TTC549 (cell line): ENCODE measurements around the gene PRKCE.

ENCODE experiments used
- FAIRE-seq: peaks from 2 replicates; lab custom pipeline; 2012; peaks lifted over from hg19 to GRCh38; lab: Jason Lieb, UNC

PRKCE gene

GRCh38 chr2:46086578-46087070 lies 435.1 kb downstream of the PRKCE start:
- no peak for FAIRE-seq

DNA sequence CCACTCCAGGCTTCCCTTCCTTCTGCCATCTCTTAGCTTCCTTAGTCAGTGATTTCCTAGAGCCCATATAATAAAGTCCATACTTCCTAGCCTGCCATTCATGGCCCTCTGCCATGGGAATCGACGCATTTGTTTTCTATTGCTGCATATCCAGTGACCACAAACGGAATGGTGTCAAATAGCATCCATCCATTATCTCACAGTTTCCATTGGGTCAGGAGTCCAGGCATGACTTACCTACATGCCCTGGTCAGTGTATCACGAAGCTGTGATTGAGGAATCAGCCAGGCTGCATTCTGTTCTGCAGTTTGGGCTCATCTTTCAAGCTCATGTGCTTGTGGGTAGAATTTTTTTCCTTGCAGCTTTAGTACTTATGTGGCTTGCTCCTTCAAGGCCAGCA lies 436.0 kb downstream of the PRKCE start:
- no peak for FAIRE-seq

DNA sequence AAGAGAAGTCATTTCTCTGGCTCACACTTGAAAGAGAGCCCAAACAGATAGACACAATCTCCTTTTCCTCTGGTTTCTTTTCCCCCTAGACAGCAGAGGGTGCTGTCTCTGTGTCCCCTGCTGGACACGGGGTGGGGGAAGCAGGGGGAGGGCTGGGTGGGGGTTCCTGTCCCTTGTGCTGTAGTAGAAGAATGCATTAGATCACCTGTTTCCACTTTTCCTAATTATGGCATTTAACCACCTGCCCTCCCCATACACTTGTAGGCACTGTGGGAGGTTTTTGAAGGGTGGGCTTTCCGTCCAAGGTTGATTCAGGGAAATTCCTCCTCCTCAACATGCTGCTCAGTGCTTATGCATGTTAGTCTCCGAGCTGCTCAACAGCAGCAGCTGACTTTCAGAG lies 439.5 kb downstream of the PRKCE start:
- no peak for FAIRE-seq

- FAIRE-seq: no peak
These were observed 440.6 kb downstream of the PRKCE start for GRCh38 chr2:46091961-46092667.

- no peak for FAIRE-seq
These were observed 443.2 kb downstream of the PRKCE start for GRCh38 chr2:46094689-46095088.

DNA sequence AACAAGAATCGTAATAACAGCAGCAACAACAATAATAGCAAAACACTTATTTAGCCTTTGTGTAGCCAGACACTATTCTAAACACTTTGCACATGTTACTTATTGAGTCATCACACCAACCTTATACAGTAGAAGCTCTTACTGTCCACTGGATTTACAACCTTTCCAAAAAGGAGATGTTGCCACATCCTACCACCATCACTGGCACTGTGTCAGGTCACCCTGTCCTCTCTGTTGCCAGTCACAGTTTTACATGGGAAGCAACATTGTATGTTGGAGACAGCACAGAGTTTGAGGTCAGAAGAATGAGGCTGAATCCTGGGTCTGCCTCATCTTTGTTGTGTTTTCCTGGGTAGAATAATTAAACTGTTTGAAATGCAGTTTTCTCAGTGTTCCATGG lies 444.4 kb downstream of the PRKCE start:
- no peak for FAIRE-seq

DNA sequence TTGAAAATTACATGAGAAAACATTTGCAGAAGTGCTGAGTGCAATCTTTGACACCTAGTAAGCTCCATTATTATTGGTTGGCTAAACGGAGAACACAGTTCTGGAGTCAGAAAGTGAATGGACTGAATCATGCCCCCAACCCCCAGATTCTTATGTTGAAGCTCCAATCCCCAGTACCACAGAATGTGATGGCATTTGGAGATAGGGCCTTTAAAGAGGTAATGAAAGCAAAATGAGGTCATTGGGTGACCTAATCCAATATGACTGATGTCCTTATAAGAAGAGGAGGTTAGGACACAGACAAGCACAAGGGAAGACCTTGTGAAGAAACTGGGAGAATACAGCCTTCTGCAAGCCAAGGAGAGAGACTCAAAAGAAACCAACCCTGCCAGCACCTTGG lies 444.8 kb downstream of the PRKCE start:
- no peak for FAIRE-seq

DNA sequence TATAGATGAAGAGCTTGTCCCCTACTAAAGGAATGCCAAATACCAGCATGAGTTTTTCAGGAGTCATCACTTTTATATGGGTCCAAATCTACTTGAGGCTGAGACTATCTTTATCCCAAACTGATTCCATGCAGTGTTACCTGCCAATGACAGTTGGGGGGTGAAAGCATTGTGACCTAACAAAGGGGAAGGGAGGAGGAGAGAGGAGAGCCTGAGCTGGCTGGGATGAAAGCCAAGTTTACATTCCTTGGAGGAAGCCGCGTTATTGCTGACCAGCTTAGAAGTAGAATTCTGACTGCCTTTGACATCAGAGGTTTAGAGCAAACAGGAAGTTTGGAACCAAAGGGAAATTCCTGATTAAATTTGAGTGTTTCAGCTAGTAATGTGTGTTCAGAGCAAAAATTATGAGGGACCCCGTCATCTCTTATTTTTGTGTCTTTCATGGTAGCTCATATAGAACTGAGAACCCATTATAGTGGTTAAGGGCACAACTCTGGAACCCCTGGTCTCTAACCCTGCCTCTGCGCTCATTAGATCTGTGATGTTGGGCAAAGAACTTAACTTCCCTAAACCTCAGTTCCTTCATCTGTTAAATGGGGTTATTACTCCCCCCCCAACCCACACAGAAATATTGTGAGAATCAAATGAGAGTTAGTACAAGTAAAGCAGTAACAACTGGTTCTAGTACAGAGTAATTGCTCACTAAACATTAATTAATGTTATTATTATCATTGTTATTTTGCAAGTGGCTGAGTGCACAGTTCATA lies 446.4 kb downstream of the PRKCE start:
- FAIRE-seq: no peak

GRCh38 chr2:46098621-46099062 lies 447.2 kb downstream of the PRKCE start:
- FAIRE-seq: no peak

DNA sequence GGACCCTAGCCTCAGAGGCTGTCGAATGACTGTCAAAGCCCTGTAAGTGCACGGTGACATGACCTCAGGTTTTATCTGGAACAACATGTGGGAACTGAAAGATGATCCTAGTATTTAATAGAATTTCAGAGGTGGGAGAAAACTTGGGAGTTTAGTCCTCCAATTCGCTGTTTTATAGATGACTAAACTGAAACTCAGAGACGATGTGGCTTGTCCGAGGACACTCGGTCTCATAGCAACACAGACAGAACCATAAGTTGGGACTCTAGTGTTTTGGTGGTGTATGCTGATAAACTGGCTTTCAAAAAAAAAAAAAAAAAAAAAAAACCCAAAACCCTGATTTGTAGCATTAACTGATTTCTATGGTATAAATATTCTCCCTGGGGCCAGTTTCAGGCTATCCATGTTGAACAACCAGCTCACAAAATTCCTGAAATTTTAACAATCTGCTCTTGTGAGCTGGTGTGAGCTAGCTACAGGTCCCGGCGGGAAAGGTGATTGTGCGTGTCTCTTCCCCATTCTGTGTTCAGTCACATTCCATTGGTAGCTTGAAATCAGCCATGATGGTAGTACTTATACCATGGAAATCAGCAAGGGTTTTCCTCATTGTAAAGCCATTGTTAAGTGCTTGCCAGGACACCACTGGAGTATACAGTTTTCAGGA lies 450.2 kb downstream of the PRKCE start:
- FAIRE-seq: no peak

- no peak for FAIRE-seq
These were observed 455.2 kb downstream of the PRKCE start for GRCh38 chr2:46106690-46107089.

GRCh38 chr2:46114996-46115395 lies 463.5 kb downstream of the PRKCE start:
- no peak for FAIRE-seq

DNA sequence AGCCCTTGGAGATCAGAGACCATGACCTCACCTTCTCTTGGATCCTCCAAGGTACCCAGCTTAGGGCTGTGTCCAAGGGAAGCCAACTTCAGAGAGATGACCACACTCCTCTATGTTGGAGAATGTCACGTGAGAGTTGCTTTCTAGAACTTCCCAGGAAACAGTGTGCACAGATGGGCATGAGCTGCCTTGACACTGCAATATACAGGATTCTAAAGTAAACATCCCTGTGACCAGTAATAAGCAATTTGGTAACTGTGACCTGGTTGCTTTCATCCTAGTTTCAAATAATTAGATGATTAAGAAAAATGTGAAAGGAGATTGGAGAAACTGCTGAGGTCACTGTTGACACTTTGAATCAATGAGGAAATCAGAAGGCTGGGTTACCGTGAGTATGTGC lies 464.7 kb downstream of the PRKCE start:
- FAIRE-seq: no peak

DNA sequence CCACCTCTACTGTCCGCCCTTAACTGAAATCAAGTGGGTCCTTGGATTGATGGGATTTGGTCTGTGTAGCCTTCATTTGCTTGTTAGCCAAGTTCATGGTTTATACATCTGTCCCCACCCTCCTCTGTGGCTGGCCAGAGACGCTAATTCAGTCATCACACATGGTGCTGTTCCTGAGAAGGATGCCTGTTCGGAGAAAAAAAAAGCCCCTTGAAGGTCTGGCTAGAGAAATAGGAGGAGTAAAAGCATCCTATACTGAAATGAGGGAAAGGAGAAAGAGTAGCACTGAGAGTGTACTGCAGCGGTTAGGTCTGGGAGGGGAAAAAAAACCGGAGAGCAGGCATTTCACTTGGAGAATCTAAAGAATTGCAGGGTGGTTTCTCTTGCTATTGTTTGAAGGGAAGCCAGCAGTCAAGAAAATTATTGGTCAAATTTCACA lies 465.1 kb downstream of the PRKCE start:
- no peak for FAIRE-seq

DNA sequence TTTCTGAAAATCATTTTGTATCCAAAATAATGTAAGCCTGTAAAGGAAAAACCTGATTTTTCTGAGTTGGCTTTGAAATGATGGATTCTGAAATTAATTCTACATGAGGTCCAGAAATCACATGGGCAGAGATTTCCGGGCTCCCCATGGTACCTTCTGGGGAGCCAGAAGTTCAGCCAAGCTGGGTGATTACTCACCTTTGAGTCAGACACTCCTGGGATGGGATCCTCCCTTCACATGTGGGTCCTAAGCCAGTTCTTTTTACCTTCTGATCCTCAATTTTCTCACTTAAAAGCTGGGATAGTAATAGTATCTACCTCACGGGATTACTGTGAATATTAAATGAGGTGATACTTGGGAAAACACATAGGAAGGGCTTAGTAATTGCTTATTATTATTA lies 465.9 kb downstream of the PRKCE start:
- FAIRE-seq: no peak

- no peak for FAIRE-seq
These were observed 466.5 kb downstream of the PRKCE start for GRCh38 chr2:46117994-46118393.

DNA sequence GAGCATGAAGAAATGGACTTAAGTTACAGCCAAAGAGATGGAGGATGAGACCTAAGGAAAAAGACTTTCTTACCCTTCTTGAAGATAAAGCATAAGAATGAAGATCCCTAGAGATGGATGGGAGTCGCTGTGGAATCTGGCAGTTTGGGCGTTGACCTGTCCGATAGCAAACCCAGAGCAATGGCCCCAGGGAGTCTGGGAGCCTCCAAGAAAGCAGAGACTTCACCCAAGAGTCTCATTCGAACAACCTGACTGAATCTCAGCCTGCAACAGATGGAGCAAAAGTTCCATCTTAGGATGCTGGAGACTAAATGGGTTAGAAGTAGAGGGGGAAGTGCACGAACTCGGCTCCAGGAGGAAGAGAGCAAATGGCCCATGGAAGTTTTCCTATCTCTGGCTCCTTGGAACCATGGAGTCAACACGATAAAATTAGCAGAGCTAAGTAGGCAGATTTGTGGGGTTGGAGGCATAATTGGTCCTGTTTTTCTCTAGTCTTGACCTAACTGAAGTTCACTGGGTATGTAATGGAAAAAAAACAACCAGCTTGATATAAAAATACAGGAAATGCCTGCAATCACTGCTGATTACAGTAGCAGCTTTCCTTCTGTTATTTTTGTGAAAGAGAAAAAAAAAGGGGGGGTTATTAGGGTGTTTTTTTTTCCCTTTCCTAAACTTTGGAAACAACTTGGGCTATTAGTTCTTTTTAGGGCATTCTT lies 467.3 kb downstream of the PRKCE start:
- no peak for FAIRE-seq

- no peak for FAIRE-seq
These were observed 468.0 kb downstream of the PRKCE start for GRCh38 chr2:46119453-46119852.

- no peak for FAIRE-seq
These were observed 469.5 kb downstream of the PRKCE start for GRCh38 chr2:46120792-46121555.

DNA sequence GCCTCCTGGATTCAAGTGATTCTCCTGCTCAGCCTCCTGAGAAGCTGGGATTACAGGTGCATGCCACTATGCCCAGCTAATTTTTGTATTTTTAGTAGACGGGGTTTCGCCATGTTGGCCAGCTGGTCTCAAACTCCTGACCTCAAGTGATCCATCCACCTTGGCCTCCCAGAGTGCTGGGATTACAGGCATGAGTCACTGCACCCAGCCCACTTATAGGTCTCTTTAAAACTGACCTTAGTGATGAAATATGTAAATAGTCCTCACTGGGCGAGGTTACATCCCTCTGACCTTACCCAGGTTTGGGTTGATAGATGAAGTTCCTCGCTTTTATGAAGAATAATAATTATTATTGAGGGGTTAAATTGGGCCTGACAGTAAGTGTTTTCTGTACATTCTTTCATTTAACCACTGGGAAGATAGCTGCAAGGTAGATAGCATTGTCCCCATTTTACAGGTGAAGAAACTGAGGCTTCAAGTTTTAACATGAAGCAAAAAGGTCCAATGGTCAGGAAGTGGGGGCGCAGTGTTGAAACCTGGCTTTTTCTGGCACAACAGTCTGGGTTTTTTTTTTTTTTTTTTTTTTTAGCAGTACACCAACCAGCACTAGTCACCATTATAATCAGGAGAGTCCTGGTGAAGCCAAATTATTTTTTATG lies 471.0 kb downstream of the PRKCE start:
- no peak for FAIRE-seq

DNA sequence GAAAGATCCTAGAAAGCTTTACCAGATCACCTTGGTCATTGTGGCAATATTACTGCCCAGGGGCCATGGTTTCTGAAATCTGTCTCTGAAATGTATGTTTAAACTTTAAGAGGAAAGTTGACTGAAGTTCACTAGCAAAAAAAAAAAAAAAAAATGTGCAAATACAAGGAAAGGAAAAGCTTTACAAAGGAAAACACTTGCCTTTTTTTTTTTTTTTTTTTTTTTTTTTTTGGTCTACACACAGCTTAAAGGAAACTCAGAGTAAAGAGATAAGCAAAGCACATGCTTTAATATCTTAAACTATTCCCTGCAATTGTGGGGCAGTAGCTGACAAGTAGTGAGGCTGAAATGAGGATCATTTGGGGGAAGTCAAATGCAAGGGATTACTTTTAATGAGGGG lies 471.5 kb downstream of the PRKCE start:
- FAIRE-seq: no peak
